B cell (primary cell): ENCODE measurements around the gene IPO13. TPM values are rescaled to one million over a fixed set of nuclear protein-coding genes. Genes with fewer than 3 reads are reported as not detected.

ENCODE experiments used
- ATAC-seq: fragments of 200-7000 bp; cut with Tn5 transposase; one replicate; pipeline ENCODE4 v1.10.0; 2021; ENCODE audit warnings: low read depth, mild to moderate bottlenecking, moderate number of reproducible peaks, moderate library complexity
- CTCF ChIA-PET: fragments of 350-600 bp; sonication (Branson Sonifier 250); formaldehyde crosslinking; loops from one replicate; lab custom pipeline; 2021; ENCODE audit warnings: antibody characterized with exemption, inconsistent platforms; lab: Charles Lee
- POLR2A ChIA-PET: fragments of 350-600 bp; sonication (Branson Sonifier 250); formaldehyde crosslinking; loops from one replicate; lab custom pipeline; 2021; ENCODE audit warnings: antibody characterized with exemption; lab: Charles Lee
- DNase-seq: peaks from one replicate; pipeline ENCODE4 v3.0.0; 2013
- H2AFZ ChIP-seq: 2 replicates; pipeline ENCODE4 v1.6.1; 2012; ENCODE audit warnings: mild to moderate bottlenecking, low read depth, low read length; ENCODE audit not compliant: insufficient read depth, poor library complexity, severe bottlenecking
- H3K27ac ChIP-seq, 2 donors: 1 replicate in 1 of 2; 2 replicates in 1 of 2; pipeline ENCODE4 v1.5.1; 2012 to 2013; ENCODE audit warnings: low read length in 2 of 2, mild to moderate bottlenecking in 2 of 2, moderate library complexity in 1 of 2
- H3K27me3 ChIP-seq, 4 experiments: fragments of 200-600 bp in 1 of 4; sonication (generic) in 1 of 4; replicated peaks in 1 of 4; 1 replicate in 2 of 4; 2 replicates in 2 of 4; pipeline versions ENCODE4 v1.6.1 to v1.7.0; 2013 to 2016; ENCODE audit warnings: low read length in 3 of 4, mild to moderate bottlenecking in 2 of 4, mixed read lengths in 1 of 4, moderate library complexity in 1 of 4; ENCODE audit not compliant: insufficient read depth in 4 of 4, control insufficient read depth in 3 of 4; ENCODE audit errors: control extremely low read depth in 1 of 4
- H3K36me3 ChIP-seq, 2 experiments: replicated peaks in 1 of 2; 1 replicate in 1 of 2; 2 replicates in 1 of 2; pipeline versions ENCODE4 v1.6.1 to v1.7.1; 2013; ENCODE audit warnings: low read length in 1 of 2; ENCODE audit not compliant: insufficient read depth in 2 of 2, control insufficient read depth in 1 of 2; ENCODE audit errors: control extremely low read depth in 1 of 2, extremely low read depth in 1 of 2
- H3K4me1 ChIP-seq, 2 donors: fragments of 200-600 bp in 1 of 2; sonication (generic) in 1 of 2; 1 replicate in 1 of 2; 2 replicates in 1 of 2; pipeline versions ENCODE4 v1.5.1 to v1.6.1; 2013 to 2017; ENCODE audit warnings: low read length in 2 of 2; ENCODE audit not compliant: control insufficient read depth in 2 of 2, insufficient read depth in 2 of 2
- H3K4me2 ChIP-seq: replicated peaks from 2 replicates; pipeline ENCODE3; 2012; ENCODE audit warnings: mild to moderate bottlenecking, low read depth, low read length; ENCODE audit not compliant: poor library complexity, severe bottlenecking
- H3K4me3 ChIP-seq, 5 experiments: fragments of 200-600 bp in 1 of 5; sonication (generic) in 1 of 5; 1 replicate in 3 of 5; 2 replicates in 2 of 5; pipeline versions ENCODE4 v1.5.1 to v1.7.0; 2011 to 2016; ENCODE audit warnings: low read length in 4 of 5, mild to moderate bottlenecking in 4 of 5, low read depth in 2 of 5, control low read depth in 1 of 5, moderate library complexity in 1 of 5; ENCODE audit not compliant: insufficient read depth in 1 of 5; ENCODE audit errors: control extremely low read depth in 1 of 5, extremely low read depth in 1 of 5
- H3K79me2 ChIP-seq: fragments of 200-600 bp; sonication (generic); one replicate; pipeline ENCODE4 v1.6.0; 2016; ENCODE audit warnings: low read length; ENCODE audit not compliant: control insufficient read depth, insufficient read depth
- H3K9ac ChIP-seq: fragments of 200-600 bp; sonication (generic); 2 replicates; pipeline ENCODE4 v1.6.1; 2017; ENCODE audit warnings: mild to moderate bottlenecking, low read length, moderate library complexity
- H3K9me3 ChIP-seq, 3 donors: one replicate each; pipeline versions ENCODE4 v1.6.1 to v1.7.1; 2013; ENCODE audit warnings: low read length in 2 of 3; ENCODE audit not compliant: control insufficient read depth in 2 of 3, insufficient read depth in 1 of 3; ENCODE audit errors: control extremely low read depth in 1 of 3
- H4K20me1 ChIP-seq: 2 replicates; pipeline ENCODE4 v1.6.0; 2012; ENCODE audit warnings: mild to moderate bottlenecking, low read length; ENCODE audit not compliant: insufficient read depth, control insufficient read depth, poor library complexity, severe bottlenecking
- H3K27ac Mint-ChIP-seq: one replicate; pipeline ENCODE4 v1.8.0; 2021; ENCODE audit warnings: mixed read lengths
- H3K27me3 Mint-ChIP-seq: one replicate; pipeline ENCODE4 v1.8.0; 2021; ENCODE audit warnings: mixed read lengths
- H3K4me1 Mint-ChIP-seq: one replicate; pipeline ENCODE4 v1.8.0; 2021; ENCODE audit warnings: mixed read lengths
- H3K4me3 Mint-ChIP-seq: one replicate; pipeline ENCODE4 v1.8.0; 2021; ENCODE audit warnings: mixed read lengths
- H3K9me3 Mint-ChIP-seq: one replicate; pipeline ENCODE4 v1.8.0; 2022; ENCODE audit warnings: mixed read lengths; ENCODE audit not compliant: insufficient read depth
- EZH2 ChIP-seq: IDR thresholded peaks from 2 replicates; pipeline ENCODE4 v1.6.1; 2012; ENCODE audit warnings: borderline replicate concordance, low read depth, mild to moderate bottlenecking, moderate library complexity, low read length; ENCODE audit not compliant: insufficient read depth, poor library complexity, severe bottlenecking
- WGBS: methylation state at CpG from one replicate; pipeline ENCODE4 v1.1.5; 2013; ENCODE audit warnings: missing lambda C conversion rate; ENCODE audit not compliant: insufficient coverage; 5-methylcytosine and 5-hydroxymethylcytosine counted together
- intact Hi-C: fragments of 100-400 bp; cut with micrococcal nuclease; formaldehyde crosslinking; loops from one replicate; pipeline ENCODE4 v1.10.0; 2022
- polyA plus RNA-seq: library from polyadenylated mRNA; depleted of rRNA; stranded (reverse); fragments of >200 nt; gene quantifications from 2 replicates; pipeline ENCODE4 v1.2.3, GENCODE V29; 2012
- total RNA-seq, 2 donors: library from RNA; stranded (reverse); fragments of 120-200 nt in 1 of 2; gene quantifications; 1 replicate in 1 of 2; 2 replicates in 1 of 2; pipeline versions ENCODE4 v1.2.3 to v1.2.4, GENCODE V29; 2013 to 2022
- TF ChIP-seq, protein P1 (sequence below): fragments of 200-600 bp; IDR thresholded peaks from one replicate; pipeline ENCODE4 v1.8.0; 2022; ENCODE audit warnings: antibody characterized with exemption, mild to moderate bottlenecking

Gene IPO13
- total and polyA plus RNA-seq, 2 donors (not counting 1 experiment from before 2014, with no cell fraction given): 18.7 to 19.7 TPM

DNA sequence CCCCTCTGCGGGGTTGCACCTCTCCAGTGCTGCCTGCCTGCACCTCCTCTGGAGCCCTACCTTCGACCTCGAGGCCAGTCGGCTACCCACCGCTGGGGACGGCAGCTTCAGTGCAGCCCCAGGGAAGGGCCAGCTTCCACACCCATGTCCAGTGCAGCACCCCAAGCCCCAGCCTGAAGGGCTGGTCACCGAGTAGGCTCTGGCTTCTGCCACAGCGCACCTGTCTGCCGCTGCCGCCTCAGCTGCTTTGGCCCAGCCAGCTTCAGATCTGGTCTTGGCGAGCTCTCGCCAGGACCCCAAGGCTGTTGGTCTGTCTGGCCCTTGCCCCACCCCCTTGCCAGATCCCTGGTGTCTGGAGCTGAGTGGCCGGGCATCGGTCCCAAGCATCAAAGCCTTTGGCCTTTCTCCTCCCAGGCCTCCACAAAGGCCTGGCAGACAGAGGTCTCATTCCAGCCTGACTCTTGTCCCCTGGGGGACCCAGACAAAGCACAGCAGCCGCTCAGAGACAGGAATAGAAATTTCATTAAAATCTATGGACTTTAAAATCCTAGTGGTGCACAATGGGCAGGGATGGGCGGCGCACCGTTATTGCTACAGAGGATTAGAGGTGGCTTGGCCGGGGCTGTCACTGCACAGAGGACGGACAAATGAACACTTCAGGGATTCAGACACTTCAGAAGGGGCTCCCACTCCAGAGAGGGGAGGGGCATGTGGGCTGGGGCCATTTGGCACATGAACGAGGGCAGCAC, 49.4 kb downstream of the IPO13 start:
- Histone ChIP-seq H2AFZ (no peak overlapping the region), H4K20me1 (no peaks in the 10 kb centered on the region), H3K9ac (no peak overlapping the region), H3K27me3 (no peaks in the 10 kb centered on the region), H3K4me2 (no peak overlapping the region), H3K36me3 (no peaks in the 10 kb centered on the region), H3K79me2 (no peaks in the 10 kb centered on the region), H3K4me1 (peaks cover 22 to 38% of the 10 kb centered on the region in 2 donors), H3K27ac (no peak overlapping the region), H3K9me3 (no peaks in the 10 kb centered on the region), H3K4me3 (no peak overlapping the region)
- H3K27ac Mint-ChIP-seq: no peak overlapping the region
- H3K9me3 Mint-ChIP-seq: no peaks in the 10 kb centered on the region
- no peak for TF ChIP-seq EZH2
- TF ChIP-seq, protein P1, sequence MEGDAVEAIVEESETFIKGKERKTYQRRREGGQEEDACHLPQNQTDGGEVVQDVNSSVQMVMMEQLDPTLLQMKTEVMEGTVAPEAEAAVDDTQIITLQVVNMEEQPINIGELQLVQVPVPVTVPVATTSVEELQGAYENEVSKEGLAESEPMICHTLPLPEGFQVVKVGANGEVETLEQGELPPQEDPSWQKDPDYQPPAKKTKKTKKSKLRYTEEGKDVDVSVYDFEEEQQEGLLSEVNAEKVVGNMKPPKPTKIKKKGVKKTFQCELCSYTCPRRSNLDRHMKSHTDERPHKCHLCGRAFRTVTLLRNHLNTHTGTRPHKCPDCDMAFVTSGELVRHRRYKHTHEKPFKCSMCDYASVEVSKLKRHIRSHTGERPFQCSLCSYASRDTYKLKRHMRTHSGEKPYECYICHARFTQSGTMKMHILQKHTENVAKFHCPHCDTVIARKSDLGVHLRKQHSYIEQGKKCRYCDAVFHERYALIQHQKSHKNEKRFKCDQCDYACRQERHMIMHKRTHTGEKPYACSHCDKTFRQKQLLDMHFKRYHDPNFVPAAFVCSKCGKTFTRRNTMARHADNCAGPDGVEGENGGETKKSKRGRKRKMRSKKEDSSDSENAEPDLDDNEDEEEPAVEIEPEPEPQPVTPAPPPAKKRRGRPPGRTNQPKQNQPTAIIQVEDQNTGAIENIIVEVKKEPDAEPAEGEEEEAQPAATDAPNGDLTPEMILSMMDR: no peak
- H3K4me1 Mint-ChIP-seq: peaks cover 35% of the 10 kb centered on the region
- intact Hi-C loops: no loop called here
- no peaks in the 10 kb centered on the region for H3K27me3 Mint-ChIP-seq
- CTCF ChIA-PET: interaction anchor here (5.1 kb wide), 1 partner anchor 9 kb away, joined by 32 read pairs; no protein-coding TSS in a partner anchor
- ATAC-seq (no peak), DNase-seq (no peak)
- POLR2A ChIA-PET: no interaction called here
- H3K4me3 Mint-ChIP-seq: no peak overlapping the region
- WGBS: 96% methylated on average over 20 of the region's 21 CpGs

DNA sequence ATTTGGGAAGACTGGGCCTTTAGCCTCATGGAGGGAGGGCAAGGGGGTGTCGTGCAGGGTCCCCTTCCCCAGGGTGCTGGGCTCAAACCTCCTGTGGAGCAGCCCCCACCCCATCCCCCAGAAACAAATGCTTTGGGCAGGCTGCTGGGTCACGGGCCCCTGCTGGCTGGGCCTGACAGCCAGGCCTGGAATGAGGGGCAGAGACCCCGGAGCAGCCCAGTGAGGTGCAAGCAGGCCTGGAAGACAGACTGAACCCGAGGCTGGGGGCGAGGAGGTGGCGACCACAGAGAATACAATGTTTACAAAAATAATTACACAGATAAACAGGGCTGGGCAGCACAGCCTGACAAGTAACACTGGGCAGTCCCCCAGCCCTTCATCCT, 50.0 kb downstream of the IPO13 start:
- no peak overlapping the region for H2AFZ ChIP-seq
- ATAC-seq: no peak
- H3K9me3 Mint-ChIP-seq: no peaks in the 10 kb centered on the region
- no peak for DNase-seq
- H3K36me3 ChIP-seq: no peaks in the 10 kb centered on the region
- TF ChIP-seq, protein P1: no peak
- no peak for TF ChIP-seq EZH2
- no peaks in the 10 kb centered on the region for H3K27me3 Mint-ChIP-seq
- intact Hi-C loops: no loop called here
- H3K9ac ChIP-seq: no peak overlapping the region
- H3K9me3 ChIP-seq: no peaks in the 10 kb centered on the region
- no peaks in the 10 kb centered on the region for H4K20me1 ChIP-seq
- 100% methylated on average over 3 of the region's 6 CpGs for WGBS
- no peak overlapping the region for H3K27ac Mint-ChIP-seq
- H3K27me3 ChIP-seq: no peaks in the 10 kb centered on the region
- ChIA-PET POLR2A (no interaction called here), CTCF (no interaction called here)
- H3K4me1 Mint-ChIP-seq: peaks cover 31% of the 10 kb centered on the region
- no peak overlapping the region for H3K4me2 ChIP-seq
- H3K79me2 ChIP-seq: no peaks in the 10 kb centered on the region
- no peak overlapping the region for H3K4me3 Mint-ChIP-seq
- no peak overlapping the region for H3K4me3 ChIP-seq
- H3K27ac ChIP-seq: no peak overlapping the region
- H3K4me1 ChIP-seq: peaks cover 22 to 36% of the 10 kb centered on the region in 2 donors
